ENCODE measurements around the gene SIRT2.
"Not testable (repeated sequence)": the region's sequence is repeated elsewhere in the genome, so short reads cannot be mapped to it uniquely, and the experiment has no call there.

GRCh38 chr19:38941466-38941865 lies 42.0 kb upstream of the SIRT2 start:
- TF ChIP-seq CTCF, POLR2A (IDR thresholded peaks at IDR 0.05): not testable (repeated sequence)
